ENCODE data around the gene MTRF1. TPM values are rescaled to one million over a fixed set of nuclear protein-coding genes. Genes with fewer than 3 reads are reported as not detected.

Gene MTRF1
- total and polyA plus RNA-seq, 12 donors, result 6.8 to 27.4 (median 17.7) TPM

DNA sequence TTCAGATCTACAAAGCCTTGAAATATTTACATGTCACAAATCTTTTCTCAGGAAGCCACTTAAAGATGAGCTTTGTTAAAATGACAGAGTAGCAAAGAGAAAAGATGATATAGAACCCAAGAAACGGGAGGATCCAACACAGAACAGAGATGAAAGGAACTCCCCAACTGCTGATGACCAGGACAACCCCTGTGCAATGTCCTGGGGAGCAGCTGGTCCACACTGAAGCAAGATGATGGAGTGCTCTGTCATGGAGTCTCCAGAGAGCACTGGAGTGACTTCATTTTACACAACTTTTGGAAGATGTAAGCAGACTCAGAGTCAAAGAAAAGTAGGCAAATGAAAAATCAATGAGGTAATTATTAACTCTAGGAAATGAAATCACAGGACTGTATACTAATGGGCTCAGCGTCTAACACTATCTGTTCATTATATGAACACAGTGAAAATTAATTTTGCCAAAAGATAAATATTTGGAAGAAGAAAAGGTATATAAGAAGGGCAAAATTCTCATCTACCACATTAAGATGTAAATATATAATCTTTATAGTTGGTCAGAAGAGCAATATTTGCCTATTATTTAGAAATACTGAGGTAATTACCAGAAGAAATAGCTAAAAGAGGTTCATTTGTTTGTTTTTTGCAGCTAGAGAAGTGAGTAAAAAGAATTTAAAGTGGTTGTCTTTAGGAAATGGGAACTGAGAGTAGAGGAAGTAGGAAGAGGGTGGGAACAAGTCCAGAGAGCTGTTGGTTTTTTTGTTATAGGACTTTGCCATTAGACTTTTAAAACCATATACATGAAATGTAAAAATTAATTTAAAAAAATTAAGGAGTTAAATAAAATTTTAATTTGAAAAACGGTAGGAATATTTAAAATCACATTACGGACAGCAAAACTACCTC lies 30.5 kb downstream of the MTRF1 start:
- H3K27me3 ChIP-seq, result no peaks in the 10 kb centered on the region
- no peak overlapping the region for H3K4me3 ChIP-seq
- no peak for DNase-seq
- H3K4me1 ChIP-seq (replicated peaks in 1 of 2), result peaks cover 0 to 3% of the 10 kb centered on the region in 2 donors
- intact Hi-C loops (cut with DNase I), result loop anchor here in 1 of 2 donors (10.0 kb wide), 1 partner anchor 158 kb away; no protein-coding TSS in a partner anchor
- H3K9me3 ChIP-seq (replicated peaks in 1 of 3), result no peaks in the 10 kb centered on the region
- 87 to 92% (median 89%) methylated on average over 4 of the region's 4 CpGs for WGBS, 4 donors
- TF ChIP-seq POLR2A (IDR thresholded peaks at IDR 0.05), result no peak
- TF ChIP-seq, protein P1, sequence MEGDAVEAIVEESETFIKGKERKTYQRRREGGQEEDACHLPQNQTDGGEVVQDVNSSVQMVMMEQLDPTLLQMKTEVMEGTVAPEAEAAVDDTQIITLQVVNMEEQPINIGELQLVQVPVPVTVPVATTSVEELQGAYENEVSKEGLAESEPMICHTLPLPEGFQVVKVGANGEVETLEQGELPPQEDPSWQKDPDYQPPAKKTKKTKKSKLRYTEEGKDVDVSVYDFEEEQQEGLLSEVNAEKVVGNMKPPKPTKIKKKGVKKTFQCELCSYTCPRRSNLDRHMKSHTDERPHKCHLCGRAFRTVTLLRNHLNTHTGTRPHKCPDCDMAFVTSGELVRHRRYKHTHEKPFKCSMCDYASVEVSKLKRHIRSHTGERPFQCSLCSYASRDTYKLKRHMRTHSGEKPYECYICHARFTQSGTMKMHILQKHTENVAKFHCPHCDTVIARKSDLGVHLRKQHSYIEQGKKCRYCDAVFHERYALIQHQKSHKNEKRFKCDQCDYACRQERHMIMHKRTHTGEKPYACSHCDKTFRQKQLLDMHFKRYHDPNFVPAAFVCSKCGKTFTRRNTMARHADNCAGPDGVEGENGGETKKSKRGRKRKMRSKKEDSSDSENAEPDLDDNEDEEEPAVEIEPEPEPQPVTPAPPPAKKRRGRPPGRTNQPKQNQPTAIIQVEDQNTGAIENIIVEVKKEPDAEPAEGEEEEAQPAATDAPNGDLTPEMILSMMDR (IDR thresholded peaks at IDR 0.05), result no peak
- H3K36me3 ChIP-seq (replicated peaks in 1 of 2), result no peaks in the 10 kb centered on the region
- no peak overlapping the region for H3K27ac ChIP-seq

DNA sequence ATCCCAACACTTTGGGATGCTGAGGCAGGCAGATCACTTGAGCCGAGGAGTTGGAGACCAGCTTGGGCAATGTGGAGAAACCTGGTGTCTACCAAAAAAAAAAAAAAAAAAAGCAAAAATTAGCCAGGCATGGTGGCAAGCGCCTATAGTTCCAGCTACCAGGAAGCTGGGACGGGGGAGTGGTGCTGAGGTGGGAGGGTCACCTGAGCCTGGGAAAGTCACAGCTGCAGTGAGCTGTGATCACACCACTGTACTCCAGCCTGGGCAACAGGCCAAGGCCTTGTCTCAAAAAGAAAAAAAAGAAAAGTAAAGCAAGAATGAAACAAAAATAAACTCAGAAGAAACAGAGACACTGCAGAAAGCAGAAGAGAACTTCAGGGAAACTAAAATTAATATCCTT lies 31.6 kb downstream of the MTRF1 start:
- Histone ChIP-seq H3K4me1 (replicated peaks in 1 of 2) (peaks cover 0 to 3% of the 10 kb centered on the region in 2 donors), H3K27ac (no peak overlapping the region), H3K9me3 (replicated peaks in 1 of 3) (no peaks in the 10 kb centered on the region), H3K36me3 (replicated peaks in 1 of 2) (no peaks in the 10 kb centered on the region), H3K27me3 (no peaks in the 10 kb centered on the region), H3K4me3 (no peak overlapping the region)
- WGBS, 4 donors, result 84 to 96% (median 91%) methylated on average over 3 of the region's 3 CpGs
- peak in 6 of 7 donors; percentile 33 to 62 (median 42) for DNase-seq
- TF ChIP-seq, protein P1 (IDR thresholded peaks at IDR 0.05), result no peak
- no peak for TF ChIP-seq POLR2A (IDR thresholded peaks at IDR 0.05)
- intact Hi-C loops (cut with DNase I), result loop anchor here in 1 of 2 donors (10.0 kb wide), 1 partner anchor 157 kb away; no protein-coding TSS in a partner anchor

DNA sequence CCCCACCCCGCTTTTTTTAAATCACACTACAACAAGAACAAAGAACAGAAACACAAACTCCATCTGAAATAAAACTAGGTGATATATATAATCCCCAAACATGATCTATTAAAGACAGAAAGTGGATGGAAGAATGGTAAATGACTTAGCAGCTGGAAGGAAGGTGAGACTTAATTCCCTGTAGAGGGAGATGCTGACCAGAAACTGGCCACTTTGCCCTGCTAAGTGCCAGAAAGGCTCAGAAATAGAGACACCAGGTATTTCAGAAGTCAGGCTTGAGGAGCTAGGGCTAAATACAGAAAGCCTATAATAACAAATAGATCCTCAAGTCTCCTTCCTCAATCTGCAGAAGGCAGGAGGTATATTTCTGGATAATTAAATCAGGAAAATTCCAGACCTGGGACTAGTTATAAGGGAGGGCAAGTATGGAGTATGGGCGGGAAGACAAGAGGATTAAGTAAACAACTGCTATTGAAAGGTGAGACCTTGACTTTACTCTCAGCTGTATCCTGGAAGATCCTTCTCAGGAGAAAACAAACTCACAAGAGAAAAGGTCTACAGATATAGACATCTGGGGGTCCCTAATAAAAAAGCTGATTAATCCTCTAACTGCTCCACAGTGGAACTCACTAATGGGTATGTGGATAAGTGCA lies 32.2 kb downstream of the MTRF1 start:
- TF ChIP-seq, protein P1 (IDR thresholded peaks at IDR 0.05), result no peak
- TF ChIP-seq POLR2A (IDR thresholded peaks at IDR 0.05), result no peak
- Histone ChIP-seq H3K4me3 (no peak overlapping the region), H3K27me3 (no peaks in the 10 kb centered on the region), H3K9me3 (replicated peaks in 1 of 3) (no peaks in the 10 kb centered on the region), H3K36me3 (replicated peaks in 1 of 2) (no peaks in the 10 kb centered on the region), H3K4me1 (replicated peaks in 1 of 2) (peaks cover 0 to 3% of the 10 kb centered on the region in 2 donors), H3K27ac (no peak overlapping the region)
- intact Hi-C loops (cut with DNase I), result loop anchor here in 1 of 2 donors (10.0 kb wide), 1 partner anchor 156 kb away; no protein-coding TSS in a partner anchor
- 92 to 100% (median 96%) methylated on average over 2 of the region's 2 CpGs for WGBS, 4 donors
- DNase-seq, result no peak

DNA sequence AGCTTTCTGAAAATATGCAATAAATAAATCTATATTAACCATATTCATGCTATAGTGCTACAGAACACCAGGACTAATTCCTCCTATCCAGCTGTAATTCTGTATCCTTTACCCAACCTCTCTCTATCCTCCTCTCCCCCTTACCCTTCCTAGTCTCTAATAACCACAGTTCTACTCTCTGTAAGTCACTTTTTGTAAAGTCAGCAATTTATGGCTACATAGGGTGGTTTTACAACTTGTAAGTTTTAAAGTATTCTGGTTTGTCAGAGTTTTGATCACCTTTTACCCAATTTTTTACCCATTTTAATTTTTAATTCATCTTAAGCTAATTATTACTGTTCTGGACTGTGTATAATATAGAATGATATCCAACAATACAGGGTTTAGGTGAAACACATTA lies 34.0 kb downstream of the MTRF1 start:
- no peaks in the 10 kb centered on the region for H3K27me3 ChIP-seq
- intact Hi-C loops (cut with DNase I), result no loop called here
- DNase-seq, result no peak
- no peak overlapping the region for H3K27ac ChIP-seq
- TF ChIP-seq, protein P1 (IDR thresholded peaks at IDR 0.05), result no peak
- TF ChIP-seq POLR2A (IDR thresholded peaks at IDR 0.05), result no peak
- H3K9me3 ChIP-seq (replicated peaks in 1 of 3), result no peaks in the 10 kb centered on the region
- H3K4me1 ChIP-seq (replicated peaks in 1 of 2), result peaks cover 0 to 3% of the 10 kb centered on the region in 2 donors
- no peak overlapping the region for H3K4me3 ChIP-seq
- no peaks in the 10 kb centered on the region for H3K36me3 ChIP-seq (replicated peaks in 1 of 2)
